HG03432 (cell line): ENCODE data around the gene UBE2F.
"Not testable (repeated sequence)": the region's sequence is repeated elsewhere in the genome, so short reads cannot be mapped to it uniquely, and the experiment has no call there.

Experiments used
- ATAC-seq: cut with Tn5 transposase; IDR thresholded peaks from one replicate; pipeline ENCODE4 v1.9.1; 2021; ENCODE audit warnings: mild to moderate bottlenecking, moderate library complexity; ENCODE audit not compliant: unreplicated experiment

The UBE2F gene

GRCh38 chr2:238013806-238014205 lies 47.0 kb downstream of the UBE2F start:
- no peak for ATAC-seq

GRCh38 chr2:238015705-238016104 lies 48.9 kb downstream of the UBE2F start:
- no peak for ATAC-seq

DNA sequence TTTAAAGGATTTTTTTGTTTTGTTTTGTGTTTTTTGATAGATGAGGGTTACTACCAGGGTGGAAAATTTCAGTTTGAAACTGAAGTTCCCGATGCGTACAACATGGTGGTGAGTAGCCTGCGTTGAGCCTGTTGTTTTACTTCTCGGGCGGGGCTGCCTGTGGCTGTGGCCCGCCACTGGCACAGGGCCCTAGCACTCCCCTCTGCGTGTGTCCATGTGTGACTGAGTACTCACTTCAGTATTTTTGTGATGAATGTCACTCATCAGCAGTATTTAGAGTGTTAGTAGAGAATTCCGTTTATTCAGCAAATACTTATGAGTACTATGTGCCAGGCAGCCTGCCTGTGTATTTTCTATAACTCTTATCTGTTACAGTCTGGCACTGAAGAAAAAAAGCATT lies 49.7 kb downstream of the UBE2F start:
- no peak for ATAC-seq

DNA sequence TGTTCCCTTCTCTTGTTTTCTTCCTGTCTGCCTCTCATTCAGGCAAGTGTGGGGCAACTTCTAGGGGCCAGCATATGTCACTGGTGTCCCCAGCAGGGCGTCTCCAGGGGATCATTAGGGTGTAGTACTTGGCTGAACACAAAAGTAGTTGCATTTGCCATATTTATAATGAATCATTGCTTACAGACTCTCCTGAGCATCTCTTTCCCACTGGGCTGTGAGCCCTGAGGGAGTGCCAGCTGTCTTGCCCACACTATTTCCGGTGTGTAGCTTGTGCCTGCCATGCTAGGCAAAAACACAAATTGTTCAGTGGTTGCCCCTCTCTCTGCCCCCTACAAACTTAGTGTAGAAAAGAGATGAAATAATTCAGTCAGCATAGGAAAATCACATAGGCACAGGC lies 53.1 kb downstream of the UBE2F start:
- no peak for ATAC-seq

DNA sequence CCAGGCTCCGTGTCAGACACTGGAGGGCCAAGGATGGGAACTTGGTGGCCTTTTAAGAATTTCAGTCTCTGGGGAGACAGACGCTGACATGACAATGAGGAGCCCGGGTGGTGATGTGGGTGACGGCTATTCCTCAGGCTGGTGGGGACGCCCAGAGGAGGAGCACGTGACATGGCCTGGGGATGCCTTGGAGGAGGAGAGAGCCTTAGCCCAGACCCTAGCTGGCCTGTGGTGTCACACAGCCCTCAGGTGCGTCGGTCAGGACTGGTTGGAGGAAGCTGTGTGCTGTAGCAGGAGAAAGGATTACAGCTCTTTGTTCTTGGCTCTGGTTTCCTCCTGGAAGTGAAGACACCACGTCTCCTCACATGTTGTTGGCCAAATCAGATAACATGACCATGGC lies 54.0 kb downstream of the UBE2F start:
- no peak for ATAC-seq

DNA sequence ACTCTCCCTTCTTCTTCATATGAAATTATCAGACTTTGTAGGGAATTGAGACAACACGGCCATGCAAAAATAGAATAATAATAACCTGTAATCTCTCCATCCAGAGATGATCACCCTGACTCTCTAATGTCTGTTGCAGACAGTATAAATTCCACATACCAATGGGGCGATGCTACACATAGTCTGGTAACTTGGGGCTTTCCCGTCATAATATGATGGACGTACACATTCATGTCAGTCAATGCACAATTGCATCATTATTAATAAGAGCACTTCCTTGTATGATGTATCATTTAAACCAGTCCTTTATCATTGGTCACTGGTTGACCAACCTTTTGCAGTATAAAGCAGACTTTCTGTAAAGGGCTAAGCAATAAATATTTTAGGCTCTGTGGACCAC lies 54.5 kb downstream of the UBE2F start:
- ATAC-seq, result no peak

DNA sequence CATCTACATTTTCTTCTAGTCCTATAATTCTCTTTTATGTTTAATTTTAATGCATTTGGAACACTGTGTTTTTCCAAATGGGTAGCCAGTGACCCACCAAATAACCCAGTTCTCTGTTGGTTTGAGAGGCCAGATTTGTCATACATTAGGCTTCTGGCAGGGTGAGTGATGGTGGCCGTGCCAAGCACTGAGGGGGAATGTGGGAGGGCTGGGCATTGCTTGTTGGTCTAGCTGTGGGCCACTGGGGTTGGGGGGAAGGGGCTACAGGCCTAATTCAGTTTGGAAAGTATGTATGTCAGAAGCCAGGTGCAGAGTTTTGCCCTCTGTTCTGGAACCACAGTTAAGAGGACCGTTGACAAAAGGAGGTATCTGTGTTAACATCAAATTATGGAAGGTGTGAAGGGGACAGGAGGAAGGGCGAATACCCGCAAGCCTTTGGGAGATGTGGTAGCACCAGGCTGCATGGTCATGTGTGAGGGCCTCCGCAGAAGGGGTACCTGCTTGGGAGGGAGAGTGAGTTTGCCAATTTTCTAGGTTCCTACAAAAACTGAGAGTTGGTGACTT lies 55.9 kb downstream of the UBE2F start:
- no peak for ATAC-seq

DNA sequence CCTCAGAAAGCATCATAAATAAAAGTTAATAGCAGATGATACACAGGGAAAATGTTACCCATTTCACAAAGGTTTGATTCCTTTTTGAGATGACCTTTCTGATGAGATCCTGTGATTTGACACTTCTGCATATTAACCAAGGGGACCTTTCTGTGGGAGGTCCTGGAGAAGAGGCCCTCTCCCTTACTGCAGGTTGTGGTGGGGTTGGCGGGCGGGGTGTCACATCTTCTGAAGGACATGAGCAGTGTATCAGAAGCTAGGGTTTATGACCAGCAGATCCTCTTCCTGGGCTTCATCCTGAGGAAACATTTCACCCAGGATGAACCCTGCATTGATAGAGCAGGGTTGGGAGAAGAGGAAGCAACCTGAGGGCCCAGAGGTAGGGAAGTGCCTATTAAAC lies 56.8 kb downstream of the UBE2F start:
- no peak for ATAC-seq

GRCh38 chr2:238024986-238025385 lies 58.2 kb downstream of the UBE2F start:
- ATAC-seq, result no peak

DNA sequence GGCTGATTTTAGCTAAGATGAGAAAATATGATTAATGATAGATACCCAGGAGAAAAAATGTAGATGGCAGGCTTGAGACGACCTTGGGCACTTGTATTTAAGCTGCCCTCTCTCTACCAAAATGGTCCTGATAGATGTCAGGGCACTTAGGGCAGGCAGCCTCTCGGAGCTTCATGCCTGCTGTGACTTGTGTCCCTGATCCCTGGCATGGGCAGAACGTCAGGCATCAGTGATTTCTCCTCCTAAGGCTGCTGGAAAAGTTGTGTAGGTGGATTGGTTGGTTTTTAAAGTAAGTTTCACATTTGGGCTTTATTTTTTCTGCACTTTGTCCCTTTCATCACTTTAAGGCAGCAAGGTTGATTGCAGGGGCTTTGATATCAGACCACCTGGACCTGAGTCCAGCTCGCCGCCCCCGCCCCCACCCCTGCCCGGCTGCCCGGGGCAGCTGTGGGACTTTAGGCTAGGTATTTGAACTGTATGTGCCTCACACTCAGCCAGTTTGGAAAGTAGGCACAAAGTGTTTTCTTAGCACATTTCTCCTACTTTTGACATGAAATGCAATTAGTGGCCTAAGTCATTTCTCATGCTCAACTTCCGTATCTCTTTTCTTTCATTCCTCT lies 59.0 kb downstream of the UBE2F start:
- no peak for ATAC-seq

- ATAC-seq, result no peak
Observed at GRCh38 chr2:238027058-238027457, 60.2 kb downstream of the UBE2F start.

- no peak for ATAC-seq
Observed at GRCh38 chr2:238027591-238028415, 61.0 kb downstream of the UBE2F start.

- ATAC-seq, result no peak
Observed at GRCh38 chr2:238029853-238030252, 63.0 kb downstream of the UBE2F start.

DNA sequence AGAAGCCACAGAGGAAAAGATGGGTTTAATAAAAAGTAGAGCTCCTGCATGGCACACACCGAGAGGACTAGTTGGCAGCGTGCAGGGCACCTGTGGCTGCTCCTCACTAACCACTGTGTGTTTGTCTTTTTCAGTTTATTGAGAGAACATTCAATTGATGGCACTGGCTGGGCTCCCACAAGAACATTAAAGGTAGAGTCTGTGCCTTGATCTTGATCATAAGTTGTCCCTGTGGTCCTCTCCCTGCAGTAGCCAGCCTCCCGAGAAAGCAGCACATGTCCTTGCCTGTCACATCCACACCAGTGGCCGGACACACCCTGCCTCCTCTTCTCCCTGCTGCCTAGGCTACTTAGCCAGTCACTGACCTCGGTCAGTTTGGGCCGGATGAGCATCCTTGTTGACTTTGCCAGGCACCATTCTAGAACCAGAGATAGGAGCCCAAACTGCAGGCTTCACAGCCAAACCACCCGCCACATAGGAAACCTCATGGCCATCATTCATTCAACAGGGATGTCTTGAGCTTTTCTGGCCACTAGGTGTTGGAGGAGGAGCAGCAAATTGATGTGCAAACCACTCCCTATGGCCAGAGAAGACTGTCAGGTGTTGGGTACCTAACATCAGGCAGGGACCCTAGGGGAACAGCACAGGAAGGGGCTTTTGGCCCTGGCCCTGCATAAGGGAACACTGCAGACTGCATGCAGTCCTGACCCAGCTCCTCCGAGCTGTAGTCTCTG lies 63.8 kb downstream of the UBE2F start:
- ATAC-seq, result no peak

DNA sequence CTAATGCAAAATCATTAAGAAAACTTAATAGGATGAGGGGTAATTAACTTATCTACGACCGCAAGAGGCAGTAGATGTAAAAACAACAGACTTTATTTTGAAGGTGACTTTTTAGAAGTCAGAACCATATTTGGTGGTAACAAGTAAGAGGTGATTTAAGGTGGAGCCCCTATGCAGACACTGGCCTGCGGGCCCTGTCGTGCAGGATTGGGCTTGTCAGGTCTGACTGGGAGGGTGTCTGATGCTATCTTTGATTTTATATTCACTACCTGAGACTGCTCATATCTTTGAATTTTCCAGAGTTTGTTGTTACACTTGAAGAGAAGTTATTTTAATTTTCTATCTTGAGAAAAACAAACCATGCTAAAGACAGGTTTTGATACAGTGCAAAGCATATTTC lies 64.9 kb downstream of the UBE2F start:
- ATAC-seq, result no peak

- ATAC-seq, result no peak
Observed at GRCh38 chr2:238032755-238033337, 66.0 kb downstream of the UBE2F start.

DNA sequence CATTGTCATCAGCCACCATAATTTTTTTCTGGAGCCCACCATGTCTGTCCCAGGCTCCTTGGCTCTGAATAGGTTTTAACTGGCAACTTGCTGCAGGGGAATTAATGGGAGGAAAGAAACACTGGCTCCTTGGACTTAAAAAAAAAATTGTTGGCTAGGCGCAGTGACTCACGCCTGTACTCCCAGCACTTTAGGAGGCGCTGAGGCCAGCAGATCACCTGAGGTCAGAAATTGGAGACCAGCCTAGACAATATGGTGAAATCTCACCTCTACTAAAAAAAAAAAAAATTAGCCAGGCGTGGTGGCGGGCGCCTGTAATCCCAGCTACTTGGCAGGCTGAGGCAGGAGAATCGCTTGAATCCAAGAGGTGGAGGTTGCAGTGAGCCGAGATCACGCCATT lies 67.2 kb downstream of the UBE2F start:
- ATAC-seq, result not testable (repeated sequence)

GRCh38 chr2:238038203-238038602 lies 71.4 kb downstream of the UBE2F start:
- no peak for ATAC-seq

DNA sequence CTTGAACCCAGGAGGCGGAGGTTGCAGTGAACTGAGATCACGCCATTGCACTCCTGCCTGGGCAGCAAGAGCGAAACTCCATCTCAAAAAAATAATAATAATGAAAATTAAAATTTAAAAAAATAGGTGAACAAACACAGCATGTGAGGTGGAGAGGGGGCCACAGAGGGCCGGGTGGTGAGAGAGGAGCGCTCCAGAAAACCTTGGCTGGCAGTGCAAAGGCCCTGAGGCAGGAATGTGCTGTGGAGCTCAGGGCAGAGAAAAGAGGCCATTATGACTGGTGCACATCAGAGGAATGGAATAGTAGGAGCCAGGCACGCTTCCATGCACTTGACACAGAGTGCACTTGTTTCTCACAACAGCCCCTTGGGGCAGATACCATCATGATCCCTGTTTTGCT lies 72.3 kb downstream of the UBE2F start:
- ATAC-seq, result no peak

DNA sequence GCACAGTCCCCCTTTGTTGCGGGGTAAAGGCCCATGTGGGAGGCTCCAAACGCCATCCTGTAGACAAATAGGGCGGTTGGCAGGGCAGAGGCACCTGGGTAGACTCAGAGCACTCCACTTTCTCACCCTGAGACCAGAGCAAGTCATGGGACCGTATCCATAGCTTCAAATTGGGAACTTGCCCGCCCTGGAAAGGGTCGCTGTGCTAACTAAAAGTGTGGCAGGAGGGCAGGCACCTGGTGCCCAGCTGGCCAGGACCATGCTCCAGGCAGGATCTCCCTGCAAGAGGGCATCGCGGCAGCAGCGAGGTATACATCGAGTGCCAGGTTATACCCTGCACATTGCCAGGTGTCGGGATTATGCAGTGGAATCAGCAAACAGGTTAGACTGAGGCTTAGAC lies 73.2 kb downstream of the UBE2F start:
- ATAC-seq, result no peak

GRCh38 chr2:238040918-238041317 lies 74.1 kb downstream of the UBE2F start:
- ATAC-seq, result no peak
